Muscle layer of colon (tissue), 2 donors: ENCODE results near the gene PARP4.
"Not testable (repeated sequence)": the region's sequence is repeated elsewhere in the genome, so short reads cannot be mapped to it uniquely, and the experiment has no call there.

ENCODE experiments used
- H3K27ac ChIP-seq: one replicate; pipeline ENCODE4 v1.7.0; 2013; ENCODE audit warnings: low read depth, mild to moderate bottlenecking, low read length, moderate library complexity
- H3K27me3 ChIP-seq, 2 donors: one replicate each; pipeline ENCODE4 v1.7.0; 2013; ENCODE audit warnings: low read length in 2 of 2, mild to moderate bottlenecking in 2 of 2; ENCODE audit not compliant: insufficient read depth in 2 of 2, control insufficient read depth in 1 of 2
- H3K36me3 ChIP-seq: one replicate; pipeline ENCODE4 v1.7.0; 2013; ENCODE audit warnings: mild to moderate bottlenecking, low read length; ENCODE audit not compliant: insufficient read depth
- H3K4me1 ChIP-seq: one replicate; pipeline ENCODE4 v1.7.0; 2013; ENCODE audit warnings: mild to moderate bottlenecking, low read length; ENCODE audit not compliant: insufficient read depth
- H3K4me3 ChIP-seq, 2 donors: one replicate each; pipeline ENCODE4 v1.7.0; 2013; ENCODE audit warnings: low read length in 2 of 2, low read depth in 1 of 2, mild to moderate bottlenecking in 1 of 2, moderate library complexity in 1 of 2
- H3K9ac ChIP-seq: one replicate; pipeline ENCODE4 v1.7.0; 2013; ENCODE audit warnings: low read length
- H3K9me3 ChIP-seq: one replicate; pipeline ENCODE4 v1.7.0; 2013; ENCODE audit warnings: mild to moderate bottlenecking, low read length
- donor health status: abdominal sarcoma.
- donor health status: Adenocarcinoma of cecum.

PARP4 gene

DNA sequence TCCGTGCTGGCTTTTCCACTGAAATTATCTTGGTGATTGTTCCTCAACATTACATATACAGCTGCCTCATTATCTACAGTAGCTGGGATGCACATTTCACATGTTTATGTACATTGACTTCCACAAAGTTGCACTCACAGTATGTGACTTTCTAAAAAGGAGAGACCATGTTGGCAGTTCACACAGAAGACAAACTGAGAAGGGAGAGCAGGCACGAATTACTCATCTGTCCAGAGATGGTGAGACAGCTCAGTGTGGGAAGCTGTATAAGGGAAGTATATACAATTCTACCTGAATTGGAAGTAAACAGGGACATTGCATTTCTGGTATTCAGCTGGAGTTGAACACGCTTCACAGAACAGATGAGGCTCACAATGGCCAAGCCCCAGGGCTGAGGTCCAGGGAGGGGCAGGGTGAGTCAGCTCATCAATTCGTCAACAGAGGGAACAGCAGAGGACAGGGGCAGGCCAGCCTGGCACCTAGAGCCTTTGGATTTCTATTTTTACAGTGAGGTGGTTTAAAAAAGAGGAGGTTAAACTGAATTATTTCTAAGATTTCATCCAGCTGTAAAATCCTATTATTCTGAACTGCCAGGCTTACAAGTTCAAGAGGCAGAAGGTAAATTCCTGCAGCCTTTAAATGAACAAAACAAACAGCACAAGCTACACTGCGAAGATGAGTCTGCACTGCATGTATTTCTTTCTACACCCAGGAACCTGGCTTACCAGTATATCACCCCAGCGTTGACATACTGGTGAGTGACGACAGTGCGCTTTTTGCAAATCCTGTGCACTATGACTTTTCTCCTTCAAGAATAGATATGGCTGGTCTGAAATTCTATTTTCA is 9.8 kb downstream of the PARP4 start:
- Histone ChIP-seq H3K36me3 (peaks cover 8% of the 10 kb centered on the region), H3K27ac (no peak overlapping the region), H3K9me3 (no peaks in the 10 kb centered on the region), H3K27me3 (no peaks in the 10 kb centered on the region), H3K4me1 (no peaks in the 10 kb centered on the region), H3K9ac (no peak overlapping the region), H3K4me3 (no peak overlapping the region)

DNA sequence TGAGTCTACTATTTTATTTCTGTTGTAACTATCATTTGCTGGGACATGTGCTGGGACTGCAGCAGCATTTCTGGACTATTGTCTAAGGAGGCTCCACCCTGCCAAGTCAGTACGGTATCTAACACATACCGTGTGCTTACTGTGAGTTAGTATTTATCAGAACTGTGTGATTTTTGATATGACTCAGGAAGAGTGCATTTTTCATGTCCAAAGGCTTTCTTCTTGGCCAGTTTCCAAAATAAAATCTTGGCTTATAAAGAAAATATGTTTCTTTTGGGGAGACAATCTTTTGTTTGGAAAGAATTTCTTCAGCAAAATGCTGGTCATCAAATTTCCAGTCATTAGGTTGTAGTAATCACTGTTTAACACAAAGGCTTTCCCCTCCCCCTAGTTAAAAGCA is 11.6 kb downstream of the PARP4 start:
- peaks cover 20% of the 10 kb centered on the region for H3K36me3 ChIP-seq
- H3K27ac ChIP-seq = no peak overlapping the region
- no peak overlapping the region for H3K9ac ChIP-seq
- H3K27me3 ChIP-seq = no peaks in the 10 kb centered on the region
- no peaks in the 10 kb centered on the region for H3K4me1 ChIP-seq
- no peaks in the 10 kb centered on the region for H3K9me3 ChIP-seq
- no peak overlapping the region for H3K4me3 ChIP-seq

DNA sequence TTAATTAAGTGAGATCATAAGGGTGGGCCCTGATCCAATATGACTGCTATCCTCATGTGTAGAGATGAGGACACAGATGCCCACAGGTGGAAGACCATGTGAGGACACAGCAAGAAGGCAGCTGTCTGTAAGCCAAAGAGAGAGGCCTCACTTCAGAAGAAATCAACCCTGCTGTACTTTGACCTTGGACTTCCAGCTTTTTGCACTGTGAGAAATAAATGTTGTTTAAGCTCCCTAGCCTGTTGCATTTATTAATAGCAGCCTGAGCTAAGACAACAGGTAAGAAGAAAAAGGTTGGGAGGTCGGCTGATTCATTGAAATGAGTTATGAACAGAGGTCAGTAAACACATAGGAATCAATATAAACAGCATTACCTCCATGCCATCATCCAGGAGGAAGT is 14.8 kb downstream of the PARP4 start:
- Histone ChIP-seq H3K9me3 (no peaks in the 10 kb centered on the region), H3K36me3 (peaks cover 36% of the 10 kb centered on the region)

DNA sequence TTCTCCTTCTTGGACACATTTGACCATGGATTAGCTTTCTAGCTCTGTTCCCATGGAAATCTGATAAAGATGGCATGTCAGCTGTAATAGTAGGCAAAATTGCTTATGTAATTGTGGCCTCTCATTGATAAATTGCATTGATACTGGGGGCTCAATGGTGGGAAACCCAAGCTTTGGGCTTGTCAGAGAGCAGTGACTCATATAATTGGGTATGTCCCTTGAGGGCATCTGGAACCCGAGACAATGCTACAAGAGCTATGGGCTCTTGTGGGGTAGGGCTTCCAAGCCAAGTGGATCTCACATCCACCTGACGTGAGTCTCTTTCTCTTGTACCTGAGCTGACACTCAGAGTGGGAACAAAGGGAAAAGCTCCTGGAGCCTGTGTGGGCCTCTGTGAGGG is 16.3 kb downstream of the PARP4 start:
- H3K27ac ChIP-seq, H3K9me3 ChIP-seq, H3K4me3 ChIP-seq, H3K27me3 ChIP-seq, H3K9ac ChIP-seq, H3K4me1 ChIP-seq: not testable (repeated sequence)
- H3K36me3 ChIP-seq = peaks cover 47% of the 10 kb centered on the region

More for the DNA sequence above, 14.8 kb downstream of the PARP4 start:
- Histone ChIP-seq H3K27ac (no peak overlapping the region), H3K4me1 (no peaks in the 10 kb centered on the region), H3K27me3 (no peaks in the 10 kb centered on the region), H3K4me3 (no peak overlapping the region), H3K9ac (no peak overlapping the region)

DNA sequence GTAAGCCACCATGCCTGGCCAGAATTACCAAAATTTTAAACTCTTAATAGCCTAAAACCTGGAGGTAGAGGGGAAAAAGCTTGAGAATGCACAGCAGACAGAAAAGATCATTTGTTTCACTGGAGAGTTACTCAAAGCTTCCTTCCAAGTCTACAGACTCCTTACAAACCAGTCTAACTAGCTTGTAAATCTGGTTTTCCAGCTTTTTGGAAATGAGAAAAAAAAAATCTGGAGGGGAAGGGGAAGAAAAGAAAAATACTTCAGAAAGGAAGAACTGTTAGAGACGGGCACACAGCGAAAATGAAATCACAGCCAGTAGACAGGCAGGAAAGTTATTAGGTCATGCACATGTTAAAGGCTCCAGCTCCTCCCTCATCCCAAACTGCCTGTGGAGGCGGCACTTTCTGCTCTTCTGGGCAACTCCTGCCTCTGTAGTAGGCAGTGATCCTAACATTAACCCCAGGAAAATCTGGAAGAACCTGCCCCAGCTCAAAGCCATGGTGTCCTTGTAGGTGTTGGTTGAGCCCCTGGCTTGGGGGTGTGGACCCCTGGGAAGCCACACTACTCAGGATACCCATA is 17.3 kb downstream of the PARP4 start:
- Histone ChIP-seq H3K4me3 (no peak overlapping the region), H3K27ac (no peak overlapping the region), H3K27me3 (no peaks in the 10 kb centered on the region), H3K4me1 (no peaks in the 10 kb centered on the region), H3K9ac (no peak overlapping the region), H3K36me3 (peaks cover 51% of the 10 kb centered on the region), H3K9me3 (no peaks in the 10 kb centered on the region)

DNA sequence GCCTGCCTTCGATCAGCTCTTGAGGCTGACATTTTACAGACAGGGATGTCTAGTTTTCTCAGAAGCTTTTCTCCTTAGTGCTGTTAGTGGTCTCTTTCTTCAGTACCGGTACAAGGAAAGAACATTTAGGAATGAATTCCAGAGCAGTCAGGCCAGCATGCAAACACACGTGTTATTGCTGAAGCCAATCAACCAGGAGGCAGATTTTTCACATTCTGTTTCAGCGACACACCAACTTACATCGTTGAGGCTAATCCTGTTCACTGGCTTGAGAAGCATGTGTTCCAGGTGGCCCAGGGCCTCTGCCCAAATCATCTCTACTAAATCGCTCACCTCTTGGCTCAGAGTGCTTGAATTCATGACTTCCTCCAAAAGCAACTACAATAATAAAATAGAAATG is 19.2 kb downstream of the PARP4 start:
- H3K4me1 ChIP-seq = no peaks in the 10 kb centered on the region
- no peaks in the 10 kb centered on the region for H3K27me3 ChIP-seq
- H3K4me3 ChIP-seq = no peak overlapping the region
- no peak overlapping the region for H3K27ac ChIP-seq
- no peak overlapping the region for H3K9ac ChIP-seq
- H3K36me3 ChIP-seq = peaks cover 58% of the 10 kb centered on the region
- H3K9me3 ChIP-seq = no peaks in the 10 kb centered on the region

DNA sequence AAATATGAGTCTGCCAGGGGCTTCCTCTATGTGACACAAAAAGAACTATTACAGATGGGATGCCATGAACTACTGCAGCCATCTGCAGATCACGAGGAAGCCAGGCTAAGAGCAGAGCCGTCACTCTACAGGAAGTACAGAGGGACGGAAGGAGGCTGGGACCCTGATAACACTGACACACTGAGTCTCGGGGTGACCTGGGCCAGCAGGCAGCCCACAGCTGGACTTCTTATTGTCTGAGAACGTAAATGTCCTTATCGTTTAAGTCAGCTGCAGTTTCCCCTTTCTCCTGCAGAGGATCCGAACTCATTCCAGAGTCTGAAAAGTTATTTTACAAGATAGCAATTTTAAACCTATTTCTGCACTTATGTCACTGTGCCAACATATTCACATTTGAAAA is 20.7 kb downstream of the PARP4 start:
- Histone ChIP-seq H3K27ac (no peak overlapping the region), H3K4me1 (no peaks in the 10 kb centered on the region), H3K9ac (no peak overlapping the region), H3K27me3 (no peaks in the 10 kb centered on the region), H3K36me3 (peaks cover 51% of the 10 kb centered on the region), H3K9me3 (no peaks in the 10 kb centered on the region), H3K4me3 (no peak overlapping the region)

DNA sequence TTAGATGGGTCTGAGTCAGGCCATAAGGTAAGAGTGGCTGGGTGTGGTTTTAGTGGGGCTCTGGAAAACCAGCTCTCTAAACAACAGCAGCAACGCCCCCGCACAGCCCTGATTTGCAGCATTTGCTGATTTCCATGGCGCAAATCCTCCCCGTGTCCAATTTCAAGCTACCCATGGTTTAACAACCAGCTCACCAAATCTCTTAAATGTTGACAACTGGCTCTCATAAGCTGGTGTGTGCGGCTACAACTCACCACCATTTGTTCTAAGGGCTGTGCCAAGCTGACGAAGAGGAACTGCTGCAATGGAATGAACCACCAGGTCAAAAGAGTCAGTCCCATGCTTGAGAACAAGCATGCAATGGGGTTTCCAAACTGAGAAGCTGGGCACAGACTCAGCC is 22.9 kb downstream of the PARP4 start:
- peaks cover 44% of the 10 kb centered on the region for H3K36me3 ChIP-seq

DNA sequence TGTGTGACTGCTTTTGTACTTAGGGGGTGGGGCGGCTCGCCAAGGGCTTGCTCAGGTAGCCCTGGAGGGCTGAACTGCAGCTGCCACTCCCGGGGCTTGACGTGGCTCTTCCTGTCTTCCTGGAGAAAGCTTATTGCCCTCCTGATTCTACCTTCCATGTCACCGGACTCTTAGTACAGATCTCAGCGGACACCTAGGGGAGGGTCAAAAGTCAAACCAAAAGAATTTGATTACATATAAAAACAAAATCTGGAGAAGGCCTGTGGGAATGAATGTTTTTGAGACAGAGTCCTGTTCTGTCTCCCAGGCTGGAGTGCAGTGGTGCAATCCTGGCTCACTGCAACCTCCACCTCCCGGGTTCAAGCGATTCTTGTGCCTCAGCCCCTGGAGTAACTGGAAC is 24.5 kb downstream of the PARP4 start:
- not testable (repeated sequence) for H3K4me3 ChIP-seq, H3K4me1 ChIP-seq, H3K9me3 ChIP-seq, H3K27ac ChIP-seq, H3K27me3 ChIP-seq, H3K9ac ChIP-seq
- H3K36me3 ChIP-seq = peaks cover 43% of the 10 kb centered on the region

More for the DNA sequence above, 22.9 kb downstream of the PARP4 start:
- Histone ChIP-seq H3K4me1 (no peaks in the 10 kb centered on the region), H3K4me3 (no peak overlapping the region), H3K27ac (no peak overlapping the region), H3K9ac (no peak overlapping the region), H3K27me3 (no peaks in the 10 kb centered on the region), H3K9me3 (no peaks in the 10 kb centered on the region)

DNA sequence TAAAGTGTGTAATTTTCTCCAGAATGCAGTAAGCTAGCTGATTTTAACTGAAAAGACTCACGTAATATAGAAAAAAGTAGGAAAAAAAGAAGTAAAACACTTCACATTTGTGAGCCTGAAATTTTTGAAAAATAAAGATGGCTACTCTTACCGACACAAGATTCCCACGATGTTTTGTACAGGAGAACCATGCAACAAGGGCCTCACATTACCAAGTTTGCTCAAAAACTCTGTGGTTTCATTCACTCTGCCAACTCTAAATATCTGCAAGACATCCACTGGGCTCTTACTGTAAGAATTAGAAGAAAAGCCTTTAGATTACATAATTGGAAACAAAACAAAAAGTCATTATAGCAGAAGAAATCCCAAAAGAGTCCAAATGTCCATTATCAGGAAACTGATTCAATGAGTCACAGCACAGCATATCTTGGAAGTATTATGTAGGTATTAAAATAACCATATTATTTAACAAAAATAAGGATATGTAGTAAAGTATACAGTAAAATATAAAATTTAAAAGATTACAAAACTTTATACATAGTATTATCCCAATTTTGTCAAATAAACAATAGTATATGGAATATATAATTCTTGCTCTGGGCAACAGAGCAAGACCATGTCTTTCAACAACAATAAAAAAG is 26.4 kb downstream of the PARP4 start:
- H3K9me3 ChIP-seq, H3K27ac ChIP-seq, H3K9ac ChIP-seq, H3K4me1 ChIP-seq, H3K4me3 ChIP-seq, H3K27me3 ChIP-seq: not testable (repeated sequence)
- peaks cover 36% of the 10 kb centered on the region for H3K36me3 ChIP-seq

DNA sequence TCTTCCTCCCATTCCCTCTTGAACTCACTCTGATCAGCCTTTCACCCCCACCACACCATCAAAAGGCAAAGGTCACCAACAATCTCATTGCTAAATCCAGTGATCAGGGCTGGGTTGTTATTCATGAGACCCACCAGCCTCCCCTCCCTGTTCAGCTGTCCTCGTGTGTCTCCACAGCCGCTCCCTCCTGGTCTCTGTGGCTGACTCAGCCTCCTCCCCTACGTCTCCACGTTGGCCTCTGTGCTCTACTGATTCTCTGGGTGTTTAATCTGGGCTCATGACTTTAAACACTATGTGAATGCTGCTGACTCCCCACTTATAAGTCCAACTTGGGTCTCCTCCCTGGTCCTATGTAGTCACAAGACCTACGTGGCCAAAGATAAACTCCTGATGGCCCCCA is 38.9 kb downstream of the PARP4 start:
- H3K4me3 ChIP-seq = no peak overlapping the region
- no peaks in the 10 kb centered on the region for H3K4me1 ChIP-seq
- no peak overlapping the region for H3K27ac ChIP-seq
- no peak overlapping the region for H3K9ac ChIP-seq
- H3K36me3 ChIP-seq = peaks cover 61% of the 10 kb centered on the region
- no peaks in the 10 kb centered on the region for H3K9me3 ChIP-seq
- H3K27me3 ChIP-seq = no peaks in the 10 kb centered on the region
